ENCODE measurements around the gene CYP24A1. TPM values are rescaled to one million over a fixed set of nuclear protein-coding genes. Genes with fewer than 3 reads are reported as not detected.

The CYP24A1 gene
- total and polyA plus RNA-seq, 2 of the 8 experiments (the other 6 are each of a cell fraction or from before 2014, with no cell fraction given), result not detected

DNA sequence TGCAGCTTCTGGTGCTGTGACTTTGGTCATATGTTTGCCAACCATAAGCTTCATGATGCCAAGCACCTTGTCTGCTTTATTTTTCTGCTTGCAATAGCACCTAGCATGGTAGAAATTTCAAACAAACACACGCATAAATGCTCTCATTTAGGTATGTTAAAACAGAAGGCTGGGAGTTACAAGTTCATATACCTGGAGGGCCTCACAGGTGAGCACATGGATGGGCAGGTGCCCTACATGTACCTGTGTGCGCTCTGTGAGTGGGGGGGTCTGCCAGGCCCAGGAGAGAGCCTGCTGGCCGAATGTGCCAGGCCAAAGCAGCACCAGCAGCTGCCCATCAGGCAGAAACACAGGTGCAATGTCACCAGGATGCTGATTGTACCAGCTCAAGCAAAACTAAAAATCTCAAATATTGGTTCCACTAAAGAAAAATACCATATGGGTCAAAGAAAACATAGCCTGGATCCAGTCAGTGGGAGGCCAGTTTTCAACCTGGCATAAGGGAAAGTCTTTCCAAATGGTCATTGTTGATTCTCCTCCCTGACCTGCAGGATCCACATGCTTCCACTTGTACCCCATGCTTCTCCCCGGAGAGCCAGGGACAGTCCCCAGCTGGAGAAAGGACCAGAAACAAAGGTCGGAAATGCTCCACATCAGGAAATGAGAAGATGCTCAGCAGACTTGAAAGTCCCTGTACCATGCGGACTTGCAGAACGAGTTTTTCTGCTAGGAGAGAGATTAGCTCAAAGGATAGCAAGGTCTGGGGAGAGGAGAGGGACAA is 26.9 kb upstream of the CYP24A1 start:
- no peaks in the 10 kb centered on the region for H3K9me3 ChIP-seq (ENCODE audit: insufficient read depth in 2 of 2, low read depth in 1 of 2, low read length in 1 of 2)
- H3K23ac ChIP-seq (ENCODE audit: insufficient read length), result no peak overlapping the region
- DNase-seq (ENCODE audit: low read depth in 1 of 2, low spot score in 2 of 2) (no peak), FAIRE-seq (no peak)
- no peaks in the 10 kb centered on the region for H3K36me3 ChIP-seq (ENCODE audit: control insufficient read depth in 2 of 4, insufficient read depth in 4 of 4, low read length in 3 of 4)
- H3K79me2 ChIP-seq (ENCODE audit: control insufficient read depth in 1 of 2, insufficient read depth in 2 of 2, low read length in 2 of 2), result no peaks in the 10 kb centered on the region
- CTCF ChIA-PET (ENCODE audit: partially characterized antibody), result interaction anchor here (0.6 to 23.7 kb wide), 42 partner anchors 8 to 1337 kb away, joined by 3 to 591 read pairs (median 4); partner anchors contain the start of genes BCAS1 and PFDN4
- H3K18ac ChIP-seq (ENCODE audit: extremely low read depth, low read length), result no peak overlapping the region
- H2BK120ac ChIP-seq (replicated peaks; ENCODE audit: low read depth, low read length), result no peak overlapping the region
- WGBS, 2 experiments (ENCODE audit: extremely low coverage in 1 of 2, insufficient coverage in 1 of 2, insufficient read length in 1 of 2, insufficient replicate concordance in 2 of 2, low coverage in 1 of 2, low lambda C conversion rate in 2 of 2, missing lambda C conversion rate in 1 of 2), result 89% methylated on average over 7 of the region's 7 CpGs; no CpG with 5 or more reads in 1 of the 2 experiments
- H2AK5ac ChIP-seq (ENCODE audit: low read depth, low read length), result no peak overlapping the region
- POLR2A ChIA-PET (ENCODE audit: partially characterized antibody), result interaction anchor here (1.0 kb wide), 1 partner anchor 434 kb away, joined by 3 read pairs; no protein-coding TSS in a partner anchor
- no peak overlapping the region for H3K4ac ChIP-seq (replicated peaks; ENCODE audit: insufficient read length, low read depth, low read length)
- H3K14ac ChIP-seq (ENCODE audit: insufficient read length), result no peak overlapping the region
- no peak overlapping the region for H3K4me2 ChIP-seq (ENCODE audit: insufficient read depth in 1 of 2, low read depth in 2 of 2, low read length in 2 of 2)
- peak overlapping the region; percentile 19 for H4K91ac ChIP-seq (replicated peaks; ENCODE audit: insufficient read length, low read length)
- H3K27me3 ChIP-seq (replicated peaks in 1 of 4; ENCODE audit: control insufficient read depth in 3 of 4, extremely low read depth in 1 of 4, insufficient read depth in 3 of 4, low read length in 3 of 4), result no peaks in the 10 kb centered on the region
- H4K8ac ChIP-seq (ENCODE audit: extremely low read depth, insufficient read depth, low read length), result no peak overlapping the region
- H2BK15ac ChIP-seq (ENCODE audit: low read length), result no peak overlapping the region
- H2BK12ac ChIP-seq (ENCODE audit: low read depth, low read length), result no peak overlapping the region
- peaks cover 0 to 4% (median 2%) of the 10 kb centered on the region in 4 experiments; a peak in 2 of 7 replicates for H3K4me1 ChIP-seq (replicated peaks in 1 of 4; ENCODE audit: control insufficient read depth in 3 of 4, insufficient read depth in 4 of 4, low read length in 3 of 4)
- no peak overlapping the region for H2BK5ac ChIP-seq (ENCODE audit: low read depth, low read length)
- H3K79me1 ChIP-seq (ENCODE audit: low read depth, low read length), result no peaks in the 10 kb centered on the region
- no peak overlapping the region for H2BK20ac ChIP-seq (ENCODE audit: low read length)
- no peak overlapping the region for H4K5ac ChIP-seq (ENCODE audit: insufficient read length, low read depth, low read length)
- no peak overlapping the region for H3K56ac ChIP-seq (replicated peaks; ENCODE audit: insufficient read length, low read depth, low read length)
- H4K20me1 ChIP-seq (replicated peaks in 1 of 2; ENCODE audit: control insufficient read depth in 1 of 2, insufficient read depth in 2 of 2, low read length in 2 of 2), result no peaks in the 10 kb centered on the region
- no peaks in the 10 kb centered on the region for H3K23me2 ChIP-seq (ENCODE audit: low read depth, low read length)
- no peak overlapping the region for H3K9ac ChIP-seq (replicated peaks in 1 of 4; ENCODE audit: extremely low read depth in 1 of 4, low read depth in 3 of 4, low read length in 3 of 4)
- H3K27ac ChIP-seq (ENCODE audit: low read depth, low read length), result no peak overlapping the region
- no peak overlapping the region for H3K4me3 ChIP-seq (ENCODE audit: extremely low read depth in 1 of 4, insufficient read depth in 2 of 4, low read depth in 3 of 4, low read length in 4 of 4)
- no peak overlapping the region for H2AFZ ChIP-seq (ENCODE audit: low read length)
- TF ChIP-seq TAF1 (IDR thresholded peaks at IDR 0.05; ENCODE audit: low read depth, low read length) (no peak), TEAD4 (IDR thresholded peaks at IDR 0.05; ENCODE audit: low read depth, low read length) (no peak), CREB1 (IDR thresholded peaks at IDR 0.05) (no peak), PHF8 (conservative IDR thresholded peaks at IDR 0.05; ENCODE audit: low read depth, low read length) (no peak), RAD21 (IDR thresholded peaks at IDR 0.05 in 1 of 2, conservative IDR thresholded peaks at IDR 0.05 in 1 of 2; ENCODE audit: low read depth in 2 of 2, low read length in 2 of 2) (no peak), TBP (IDR thresholded peaks at IDR 0.05; ENCODE audit: low read depth, low read length) (no peak), SIN3A (conservative IDR thresholded peaks at IDR 0.05 in 1 of 2, IDR thresholded peaks at IDR 0.05 in 1 of 2; ENCODE audit: low read depth in 1 of 2, low read length in 2 of 2) (no peak), MAFK (IDR thresholded peaks at IDR 0.05; ENCODE audit: low read depth, low read length) (no peak), GABPA (IDR thresholded peaks at IDR 0.05; ENCODE audit: borderline replicate concordance, insufficient read depth, low read length) (no peak), SIRT6 (IDR thresholded peaks at IDR 0.05; ENCODE audit: low read length) (no peak)
- TF ChIP-seq, protein P1, sequence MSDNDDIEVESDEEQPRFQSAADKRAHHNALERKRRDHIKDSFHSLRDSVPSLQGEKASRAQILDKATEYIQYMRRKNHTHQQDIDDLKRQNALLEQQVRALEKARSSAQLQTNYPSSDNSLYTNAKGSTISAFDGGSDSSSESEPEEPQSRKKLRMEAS (IDR thresholded peaks at IDR 0.05), result no peak
- TF ChIP-seq, protein P2, sequence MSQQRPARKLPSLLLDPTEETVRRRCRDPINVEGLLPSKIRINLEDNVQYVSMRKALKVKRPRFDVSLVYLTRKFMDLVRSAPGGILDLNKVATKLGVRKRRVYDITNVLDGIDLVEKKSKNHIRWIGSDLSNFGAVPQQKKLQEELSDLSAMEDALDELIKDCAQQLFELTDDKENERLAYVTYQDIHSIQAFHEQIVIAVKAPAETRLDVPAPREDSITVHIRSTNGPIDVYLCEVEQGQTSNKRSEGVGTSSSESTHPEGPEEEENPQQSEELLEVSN (IDR thresholded peaks at IDR 0.05), result no peak
